Measurements from ENCODE around the gene MRPL4.

MRPL4 gene

GRCh38 chr19:10220695-10221094 lies 31.3 kb upstream of the MRPL4 start:
- H3K9me3 ChIP-seq (ENCODE audit: control insufficient read depth, low read length) = no peaks in the 10 kb centered on the region
- peaks cover 6% of the 10 kb centered on the region for H3K4me1 ChIP-seq (ENCODE audit: control insufficient read depth, insufficient read depth, low read length)
- no peak for DNase-seq (ENCODE audit: low read depth)
- H3K4me3 ChIP-seq (ENCODE audit: low read length) = no peak overlapping the region
- H3K9ac ChIP-seq (ENCODE audit: low read length) = no peak overlapping the region
- H3K36me3 ChIP-seq (ENCODE audit: control insufficient read depth, insufficient read depth, low read length, severe bottlenecking) = peaks cover 12% of the 10 kb centered on the region
- H3K27me3 ChIP-seq (replicated peaks; ENCODE audit: control insufficient read depth, insufficient read depth, low read length) = no peaks in the 10 kb centered on the region

- H3K27me3 ChIP-seq (replicated peaks; ENCODE audit: control insufficient read depth, insufficient read depth, low read length) = no peaks in the 10 kb centered on the region
Measured at GRCh38 chr19:10222201-10222890, 29.7 kb upstream of the MRPL4 start.

GRCh38 chr19:10223488-10224213 lies 28.4 kb upstream of the MRPL4 start:
- no peak for DNase-seq (ENCODE audit: low read depth)
- Histone ChIP-seq H3K36me3 (ENCODE audit: control insufficient read depth, insufficient read depth, low read length, severe bottlenecking) (peaks cover 12% of the 10 kb centered on the region), H3K9me3 (ENCODE audit: control insufficient read depth, low read length) (no peaks in the 10 kb centered on the region), H3K27me3 (replicated peaks; ENCODE audit: control insufficient read depth, insufficient read depth, low read length) (no peaks in the 10 kb centered on the region), H3K4me1 (ENCODE audit: control insufficient read depth, insufficient read depth, low read length) (peaks cover 27% of the 10 kb centered on the region), H3K9ac (ENCODE audit: low read length) (no peak overlapping the region), H3K4me3 (ENCODE audit: low read length) (no peak overlapping the region)

More at GRCh38 chr19:10222201-10222890, 29.7 kb upstream of the MRPL4 start:
- Histone ChIP-seq H3K36me3 (ENCODE audit: control insufficient read depth, insufficient read depth, low read length, severe bottlenecking) (peaks cover 12% of the 10 kb centered on the region), H3K4me1 (ENCODE audit: control insufficient read depth, insufficient read depth, low read length) (peaks cover 20% of the 10 kb centered on the region), H3K4me3 (ENCODE audit: low read length) (no peak overlapping the region), H3K9ac (ENCODE audit: low read length) (no peak overlapping the region), H3K9me3 (ENCODE audit: control insufficient read depth, low read length) (no peaks in the 10 kb centered on the region)
- DNase-seq (ENCODE audit: low read depth) = no peak

GRCh38 chr19:10224337-10224736 lies 27.7 kb upstream of the MRPL4 start:
- H3K9me3 ChIP-seq (ENCODE audit: control insufficient read depth, low read length) = no peaks in the 10 kb centered on the region
- peaks cover 12% of the 10 kb centered on the region for H3K36me3 ChIP-seq (ENCODE audit: control insufficient read depth, insufficient read depth, low read length, severe bottlenecking)
- H3K4me1 ChIP-seq (ENCODE audit: control insufficient read depth, insufficient read depth, low read length) = peaks cover 27% of the 10 kb centered on the region
- H3K27me3 ChIP-seq (replicated peaks; ENCODE audit: control insufficient read depth, insufficient read depth, low read length) = no peaks in the 10 kb centered on the region
- H3K9ac ChIP-seq (ENCODE audit: low read length) = no peak overlapping the region
- DNase-seq (ENCODE audit: low read depth) = no peak
- H3K4me3 ChIP-seq (ENCODE audit: low read length) = no peak overlapping the region

- Histone ChIP-seq H3K27me3 (replicated peaks; ENCODE audit: control insufficient read depth, insufficient read depth, low read length) (no peaks in the 10 kb centered on the region), H3K4me3 (ENCODE audit: low read length) (peak overlapping the region; percentile 22), H3K4me1 (ENCODE audit: control insufficient read depth, insufficient read depth, low read length) (peaks cover 24% of the 10 kb centered on the region), H3K9ac (ENCODE audit: low read length) (peak overlapping the region; percentile 67), H3K36me3 (ENCODE audit: control insufficient read depth, insufficient read depth, low read length, severe bottlenecking) (peaks cover 12% of the 10 kb centered on the region), H3K9me3 (ENCODE audit: control insufficient read depth, low read length) (no peaks in the 10 kb centered on the region)
- no peak for DNase-seq (ENCODE audit: low read depth)
Measured at GRCh38 chr19:10226021-10226375, 26.0 kb upstream of the MRPL4 start.

GRCh38 chr19:10226376-10227025 lies 25.5 kb upstream of the MRPL4 start:
- peak overlapping the region; percentile 22 for H3K4me3 ChIP-seq (ENCODE audit: low read length)

GRCh38 chr19:10227026-10227971 lies 24.7 kb upstream of the MRPL4 start:
- peaks cover 12% of the 10 kb centered on the region for H3K36me3 ChIP-seq (ENCODE audit: control insufficient read depth, insufficient read depth, low read length, severe bottlenecking)
- DNase-seq (ENCODE audit: low read depth) = peak; percentile 27

More at GRCh38 chr19:10226376-10227025, 25.5 kb upstream of the MRPL4 start:
- peak; percentile 92 for DNase-seq (ENCODE audit: low read depth)
- Histone ChIP-seq H3K4me1 (ENCODE audit: control insufficient read depth, insufficient read depth, low read length) (peaks cover 24% of the 10 kb centered on the region), H3K27me3 (replicated peaks; ENCODE audit: control insufficient read depth, insufficient read depth, low read length) (no peaks in the 10 kb centered on the region), H3K36me3 (ENCODE audit: control insufficient read depth, insufficient read depth, low read length, severe bottlenecking) (peaks cover 12% of the 10 kb centered on the region), H3K9me3 (ENCODE audit: control insufficient read depth, low read length) (no peaks in the 10 kb centered on the region), H3K9ac (ENCODE audit: low read length) (peak overlapping the region; percentile 67)

GRCh38 chr19:10228393-10228792 lies 23.6 kb upstream of the MRPL4 start:
- no peak overlapping the region for H3K4me3 ChIP-seq (ENCODE audit: low read length)
- no peaks in the 10 kb centered on the region for H3K27me3 ChIP-seq (replicated peaks; ENCODE audit: control insufficient read depth, insufficient read depth, low read length)
- H3K36me3 ChIP-seq (ENCODE audit: control insufficient read depth, insufficient read depth, low read length, severe bottlenecking) = peaks cover 11% of the 10 kb centered on the region
- no peak for DNase-seq (ENCODE audit: low read depth)
- no peaks in the 10 kb centered on the region for H3K9me3 ChIP-seq (ENCODE audit: control insufficient read depth, low read length)
- peak overlapping the region; percentile 17 for H3K9ac ChIP-seq (ENCODE audit: low read length)
- peaks cover 24% of the 10 kb centered on the region for H3K4me1 ChIP-seq (ENCODE audit: control insufficient read depth, insufficient read depth, low read length)

More at GRCh38 chr19:10227026-10227971, 24.7 kb upstream of the MRPL4 start:
- Histone ChIP-seq H3K4me1 (ENCODE audit: control insufficient read depth, insufficient read depth, low read length) (peaks cover 24% of the 10 kb centered on the region), H3K4me3 (ENCODE audit: low read length) (peak overlapping the region; percentile 8), H3K27me3 (replicated peaks; ENCODE audit: control insufficient read depth, insufficient read depth, low read length) (no peaks in the 10 kb centered on the region), H3K9ac (ENCODE audit: low read length) (peak overlapping the region; percentile 76), H3K9me3 (ENCODE audit: control insufficient read depth, low read length) (no peaks in the 10 kb centered on the region)

- peaks cover 7% of the 10 kb centered on the region for H3K36me3 ChIP-seq (ENCODE audit: control insufficient read depth, insufficient read depth, low read length, severe bottlenecking)
- peak overlapping the region; percentile 28 for H3K4me3 ChIP-seq (ENCODE audit: low read length)
- DNase-seq (ENCODE audit: low read depth) = peak; percentile 79
- peaks cover 24% of the 10 kb centered on the region for H3K4me1 ChIP-seq (ENCODE audit: control insufficient read depth, insufficient read depth, low read length)
- H3K9ac ChIP-seq (ENCODE audit: low read length) = peak overlapping the region; percentile 17
- H3K9me3 ChIP-seq (ENCODE audit: control insufficient read depth, low read length) = no peaks in the 10 kb centered on the region
- H3K27me3 ChIP-seq (replicated peaks; ENCODE audit: control insufficient read depth, insufficient read depth, low read length) = no peaks in the 10 kb centered on the region
Measured at GRCh38 chr19:10228920-10229319, 23.1 kb upstream of the MRPL4 start.

GRCh38 chr19:10230173-10230860 lies 21.7 kb upstream of the MRPL4 start:
- Histone ChIP-seq H3K4me3 (ENCODE audit: low read length) (peak overlapping the region; percentile 92), H3K4me1 (ENCODE audit: control insufficient read depth, insufficient read depth, low read length) (peaks cover 24% of the 10 kb centered on the region), H3K9ac (ENCODE audit: low read length) (peak overlapping the region; percentile 96), H3K9me3 (ENCODE audit: control insufficient read depth, low read length) (no peaks in the 10 kb centered on the region), H3K27me3 (replicated peaks; ENCODE audit: control insufficient read depth, insufficient read depth, low read length) (no peaks in the 10 kb centered on the region), H3K36me3 (ENCODE audit: control insufficient read depth, insufficient read depth, low read length, severe bottlenecking) (no peaks in the 10 kb centered on the region)
- peak; percentile 81 for DNase-seq (ENCODE audit: low read depth)
